Measurements from ENCODE around the gene FGF22. TPM values are rescaled to one million over a fixed set of nuclear protein-coding genes. Genes with fewer than 3 reads are reported as not detected.

Gene FGF22
- 0.24 TPM for polyA plus RNA-seq
- long read RNA-seq, donor 1: 0 reads
- long read RNA-seq, donor 2, partial matches to known transcripts: 0 of 1 reads
- long read RNA-seq, donor 2, other reads (novel, unspliced or antisense): 0 of 1 reads
- long read RNA-seq, donor 3: 0 reads
- long read RNA-seq, donor 4: 0 reads
- long read RNA-seq, donor 5: 0 reads
- long read RNA-seq, donor 6: 0 reads
- long read RNA-seq, donor 7: 0 reads
- long read RNA-seq, donor 8: 0 reads
- long read RNA-seq, donor 9: 0 reads
- long read RNA-seq, donor 10: 0 reads
- long read RNA-seq, donor 11: 0 reads

- peaks cover 14% of the 10 kb centered on the region for H3K27me3 ChIP-seq (ENCODE audit: control insufficient read depth, insufficient read depth, low read length)
- H3K9me3 ChIP-seq (ENCODE audit: control insufficient read depth, low read depth, low read length): peaks cover 13% of the 10 kb centered on the region
- H3K4me3 ChIP-seq (ENCODE audit: low read length): peak within 1 kb of the TSS; percentile 28
- H3K27ac ChIP-seq (ENCODE audit: low read length): no peak within 1 kb of the TSS
- no CpG with 5 or more reads among the region's 109 CpGs for WGBS (ENCODE audit: insufficient coverage, low lambda C conversion rate)
- peaks cover 4% of the 10 kb centered on the region for H3K36me3 ChIP-seq (ENCODE audit: control insufficient read depth, insufficient read depth, low read length)
- DNase-seq: peak; percentile 79 to 86
- peaks cover 12% of the 10 kb centered on the region for H3K4me1 ChIP-seq (ENCODE audit: control insufficient read depth, insufficient read depth, low read length)
These were observed at the start of gene FGF22 for GRCh38 chr19:639253-640160. TSS of gene FGF22 (plus strand) at chr19:639879. CDS start at chr19:639926, 47 bp downstream.

GRCh38 chr19:590396-590745, 49.3 kb upstream of the FGF22 start:
- Histone ChIP-seq H3K27me3 (ENCODE audit: control insufficient read depth, insufficient read depth, low read length) (peaks cover 73% of the 10 kb centered on the region), H3K9me3 (ENCODE audit: control insufficient read depth, low read depth, low read length) (peaks cover 16% of the 10 kb centered on the region), H3K36me3 (ENCODE audit: control insufficient read depth, insufficient read depth, low read length) (no peaks in the 10 kb centered on the region), H3K27ac (ENCODE audit: low read length) (no peak overlapping the region), H3K4me3 (ENCODE audit: low read length) (no peak overlapping the region), H3K4me1 (ENCODE audit: control insufficient read depth, insufficient read depth, low read length) (peaks cover 4% of the 10 kb centered on the region)
- DNase-seq: peak in 1 of 2 donors; percentile 27
- WGBS (ENCODE audit: insufficient coverage, low lambda C conversion rate): no CpG with 5 or more reads among the region's 50 CpGs

- DNase-seq: no peak
- no peaks in the 10 kb centered on the region for H3K36me3 ChIP-seq (ENCODE audit: control insufficient read depth, insufficient read depth, low read length)
- no CpG with 5 or more reads among the region's 41 CpGs for whole genome bisulfite sequencing (ENCODE audit: insufficient coverage, low lambda C conversion rate)
- peaks cover 4% of the 10 kb centered on the region for H3K4me1 ChIP-seq (ENCODE audit: control insufficient read depth, insufficient read depth, low read length)
- peaks cover 16% of the 10 kb centered on the region for H3K9me3 ChIP-seq (ENCODE audit: control insufficient read depth, low read depth, low read length)
- no peak overlapping the region for H3K4me3 ChIP-seq (ENCODE audit: low read length)
- H3K27ac ChIP-seq (ENCODE audit: low read length): no peak overlapping the region
- H3K27me3 ChIP-seq (ENCODE audit: control insufficient read depth, insufficient read depth, low read length): peaks cover 76% of the 10 kb centered on the region
These were observed 49.0 kb upstream of the FGF22 start for GRCh38 chr19:590750-591098.

GRCh38 chr19:591099-591958, 48.4 kb upstream of the FGF22 start:
- no peak overlapping the region for H3K27ac ChIP-seq (ENCODE audit: low read length)
- no peaks in the 10 kb centered on the region for H3K36me3 ChIP-seq (ENCODE audit: control insufficient read depth, insufficient read depth, low read length)
- peaks cover 4% of the 10 kb centered on the region for H3K4me1 ChIP-seq (ENCODE audit: control insufficient read depth, insufficient read depth, low read length)
- H3K9me3 ChIP-seq (ENCODE audit: control insufficient read depth, low read depth, low read length): peaks cover 16% of the 10 kb centered on the region
- no CpG with 5 or more reads among the region's 75 CpGs for WGBS (ENCODE audit: insufficient coverage, low lambda C conversion rate)
- DNase-seq: peak in 1 of 2 donors; percentile 30
- peaks cover 75% of the 10 kb centered on the region for H3K27me3 ChIP-seq (ENCODE audit: control insufficient read depth, insufficient read depth, low read length)
- H3K4me3 ChIP-seq (ENCODE audit: low read length): no peak overlapping the region

- H3K4me1 ChIP-seq (ENCODE audit: control insufficient read depth, insufficient read depth, low read length): peaks cover 4% of the 10 kb centered on the region
- DNase-seq: no peak
- H3K27me3 ChIP-seq (ENCODE audit: control insufficient read depth, insufficient read depth, low read length): peaks cover 70% of the 10 kb centered on the region
- H3K4me3 ChIP-seq (ENCODE audit: low read length): no peak overlapping the region
- WGBS (ENCODE audit: insufficient coverage, low lambda C conversion rate): no CpG with 5 or more reads among the region's 19 CpGs
- H3K27ac ChIP-seq (ENCODE audit: low read length): no peak overlapping the region
- H3K36me3 ChIP-seq (ENCODE audit: control insufficient read depth, insufficient read depth, low read length): no peaks in the 10 kb centered on the region
- H3K9me3 ChIP-seq (ENCODE audit: control insufficient read depth, low read depth, low read length): peaks cover 16% of the 10 kb centered on the region
These were observed 47.6 kb upstream of the FGF22 start for GRCh38 chr19:592101-592500.

GRCh38 chr19:593055-593454, 46.6 kb upstream of the FGF22 start:
- peaks cover 64% of the 10 kb centered on the region for H3K27me3 ChIP-seq (ENCODE audit: control insufficient read depth, insufficient read depth, low read length)
- WGBS (ENCODE audit: insufficient coverage, low lambda C conversion rate): no CpG with 5 or more reads among the region's 18 CpGs
- H3K27ac ChIP-seq (ENCODE audit: low read length): no peak overlapping the region
- no peak for DNase-seq
- no peaks in the 10 kb centered on the region for H3K36me3 ChIP-seq (ENCODE audit: control insufficient read depth, insufficient read depth, low read length)
- peaks cover 4% of the 10 kb centered on the region for H3K4me1 ChIP-seq (ENCODE audit: control insufficient read depth, insufficient read depth, low read length)
- peaks cover 20% of the 10 kb centered on the region for H3K9me3 ChIP-seq (ENCODE audit: control insufficient read depth, low read depth, low read length)
- H3K4me3 ChIP-seq (ENCODE audit: low read length): no peak overlapping the region

- no peaks in the 10 kb centered on the region for H3K36me3 ChIP-seq (ENCODE audit: control insufficient read depth, insufficient read depth, low read length)
- H3K27ac ChIP-seq (ENCODE audit: low read length): no peak overlapping the region
- H3K9me3 ChIP-seq (ENCODE audit: control insufficient read depth, low read depth, low read length): peaks cover 20% of the 10 kb centered on the region
- H3K4me1 ChIP-seq (ENCODE audit: control insufficient read depth, insufficient read depth, low read length): peaks cover 2% of the 10 kb centered on the region
- DNase-seq: no peak
- H3K27me3 ChIP-seq (ENCODE audit: control insufficient read depth, insufficient read depth, low read length): peaks cover 60% of the 10 kb centered on the region
- WGBS (ENCODE audit: insufficient coverage, low lambda C conversion rate): no CpG with 5 or more reads among the region's 9 CpGs
- no peak overlapping the region for H3K4me3 ChIP-seq (ENCODE audit: low read length)
These were observed 46.2 kb upstream of the FGF22 start for GRCh38 chr19:593505-593904.

GRCh38 chr19:594265-594870, 45.3 kb upstream of the FGF22 start:
- DNase-seq: no peak
- peaks cover 51% of the 10 kb centered on the region for H3K27me3 ChIP-seq (ENCODE audit: control insufficient read depth, insufficient read depth, low read length)
- H3K4me1 ChIP-seq (ENCODE audit: control insufficient read depth, insufficient read depth, low read length): no peaks in the 10 kb centered on the region
- H3K27ac ChIP-seq (ENCODE audit: low read length): no peak overlapping the region
- no peak overlapping the region for H3K4me3 ChIP-seq (ENCODE audit: low read length)
- no CpG with 5 or more reads among the region's 24 CpGs for WGBS (ENCODE audit: insufficient coverage, low lambda C conversion rate)
- H3K9me3 ChIP-seq (ENCODE audit: control insufficient read depth, low read depth, low read length): peaks cover 17% of the 10 kb centered on the region
- H3K36me3 ChIP-seq (ENCODE audit: control insufficient read depth, insufficient read depth, low read length): no peaks in the 10 kb centered on the region

- no peaks in the 10 kb centered on the region for H3K36me3 ChIP-seq (ENCODE audit: control insufficient read depth, insufficient read depth, low read length)
- peaks cover 50% of the 10 kb centered on the region for H3K27me3 ChIP-seq (ENCODE audit: control insufficient read depth, insufficient read depth, low read length)
- H3K9me3 ChIP-seq (ENCODE audit: control insufficient read depth, low read depth, low read length): peaks cover 17% of the 10 kb centered on the region
- no CpG with 5 or more reads among the region's 42 CpGs for WGBS (ENCODE audit: insufficient coverage, low lambda C conversion rate)
- DNase-seq: no peak
- H3K4me1 ChIP-seq (ENCODE audit: control insufficient read depth, insufficient read depth, low read length): no peaks in the 10 kb centered on the region
- no peak overlapping the region for H3K27ac ChIP-seq (ENCODE audit: low read length)
- H3K4me3 ChIP-seq (ENCODE audit: low read length): no peak overlapping the region
These were observed 44.1 kb upstream of the FGF22 start for GRCh38 chr19:595326-596262.
